ENCODE data around the gene GSTP1.

- peak; percentile 80 for TF ChIP-seq CTCF (IDR thresholded peaks at IDR 0.05; ENCODE audit: low read depth, low read length, poor library complexity, severe bottlenecking)
- TF ChIP-seq EZH2phosphoT487 (IDR thresholded peaks at IDR 0.05; ENCODE audit: borderline replicate concordance, low read length): no peak
These were observed 31.4 kb downstream of the GSTP1 start for GRCh38 chr11:67614730-67615714.
